ENCODE data around the gene IL32. TPM values are rescaled to one million over a fixed set of nuclear protein-coding genes. Genes with fewer than 3 reads are reported as not detected.

IL32 gene
- total and polyA plus RNA-seq, 8 donors: 151 to 928 (median 274) TPM

DNA sequence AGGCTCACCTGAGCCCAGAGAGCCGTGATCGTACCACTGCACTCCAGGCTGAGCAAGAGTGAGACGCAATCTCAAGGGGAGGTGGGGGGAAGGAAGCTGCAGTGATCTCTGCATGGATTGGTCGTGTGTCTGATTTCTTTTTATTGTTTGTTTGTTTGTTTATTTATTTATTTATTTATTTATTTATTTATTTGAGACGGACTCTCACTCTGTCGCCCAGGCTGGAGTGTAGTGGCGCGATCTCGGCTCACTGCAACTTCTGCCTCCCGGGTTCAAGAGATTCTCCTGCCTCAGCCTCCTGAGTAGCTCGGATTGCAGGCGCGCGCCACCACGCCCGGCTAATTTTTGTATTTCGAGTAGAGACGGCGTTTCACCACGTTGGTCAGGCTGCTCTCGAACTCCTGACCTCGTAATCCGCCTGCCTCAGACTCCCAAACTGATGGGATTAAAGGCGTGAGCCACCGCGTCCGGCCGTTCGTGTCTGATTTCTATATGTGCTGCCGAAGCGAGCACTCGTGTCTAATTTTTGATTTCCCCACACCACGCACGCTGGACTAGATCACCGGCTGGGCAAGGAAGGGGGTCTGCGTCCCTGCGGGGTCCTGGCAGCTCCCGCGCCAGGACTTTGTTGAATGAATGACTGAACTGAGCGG is 45.7 kb upstream of the IL32 start:
- WGBS, 2 donors: 24 to 32% methylated on average over 37 to 40 of the region's 40 CpGs
- Histone ChIP-seq H3K27me3 (no peaks in the 10 kb centered on the region), H3K4me3 (peak overlapping the region in 3 of 4 donors; percentile 64 to 93 (median 87)), H3K4me1 (peaks cover 15 to 32% (median 25%) of the 10 kb centered on the region in 3 donors), H3K9me3 (no peaks in the 10 kb centered on the region), H3K27ac (peak overlapping the region; percentile 97 to 100 (median 98)), H3K36me3 (peaks cover 0 to 3% (median 0%) of the 10 kb centered on the region in 3 donors)
- TF ChIP-seq, protein P1, sequence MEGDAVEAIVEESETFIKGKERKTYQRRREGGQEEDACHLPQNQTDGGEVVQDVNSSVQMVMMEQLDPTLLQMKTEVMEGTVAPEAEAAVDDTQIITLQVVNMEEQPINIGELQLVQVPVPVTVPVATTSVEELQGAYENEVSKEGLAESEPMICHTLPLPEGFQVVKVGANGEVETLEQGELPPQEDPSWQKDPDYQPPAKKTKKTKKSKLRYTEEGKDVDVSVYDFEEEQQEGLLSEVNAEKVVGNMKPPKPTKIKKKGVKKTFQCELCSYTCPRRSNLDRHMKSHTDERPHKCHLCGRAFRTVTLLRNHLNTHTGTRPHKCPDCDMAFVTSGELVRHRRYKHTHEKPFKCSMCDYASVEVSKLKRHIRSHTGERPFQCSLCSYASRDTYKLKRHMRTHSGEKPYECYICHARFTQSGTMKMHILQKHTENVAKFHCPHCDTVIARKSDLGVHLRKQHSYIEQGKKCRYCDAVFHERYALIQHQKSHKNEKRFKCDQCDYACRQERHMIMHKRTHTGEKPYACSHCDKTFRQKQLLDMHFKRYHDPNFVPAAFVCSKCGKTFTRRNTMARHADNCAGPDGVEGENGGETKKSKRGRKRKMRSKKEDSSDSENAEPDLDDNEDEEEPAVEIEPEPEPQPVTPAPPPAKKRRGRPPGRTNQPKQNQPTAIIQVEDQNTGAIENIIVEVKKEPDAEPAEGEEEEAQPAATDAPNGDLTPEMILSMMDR (IDR thresholded peaks at IDR 0.05): no peak
- FAIRE-seq: no peak
- DNase-seq: no peak
- ATAC-seq: no peak
- intact Hi-C loops (cut with DNase I): no loop called here

DNA sequence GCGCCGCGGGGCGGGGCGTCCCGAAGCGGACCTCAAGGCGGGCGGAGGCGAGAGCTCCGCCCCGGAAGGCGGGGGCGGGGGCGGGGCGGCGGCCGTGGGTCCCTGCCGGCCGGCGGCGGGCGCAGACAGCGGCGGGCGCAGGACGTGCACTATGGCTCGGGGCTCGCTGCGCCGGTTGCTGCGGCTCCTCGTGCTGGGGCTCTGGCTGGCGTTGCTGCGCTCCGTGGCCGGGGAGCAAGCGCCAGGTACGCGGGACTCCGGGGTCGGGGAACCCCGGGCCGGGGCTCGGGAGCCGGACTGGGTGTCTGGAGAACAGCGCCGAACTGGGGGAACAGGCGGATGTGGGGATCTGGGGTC is 45.2 kb upstream of the IL32 start, which contains the start of gene TNFRSF12A:
TSS of gene TNFRSF12A (plus strand) at position 122 of the 357 bp plus-strand sequence. CDS start at position 152, 30 bp downstream.
- peak; percentile 73 to 92 (median 88) for DNase-seq
- H3K4me1 ChIP-seq: peaks cover 15 to 32% (median 25%) of the 10 kb centered on the region in 3 donors
- H3K9me3 ChIP-seq: no peaks in the 10 kb centered on the region
- ATAC-seq: peak; percentile 35 to 59 (median 39)
- intact Hi-C loops (cut with DNase I): no loop called here
- H3K36me3 ChIP-seq: peaks cover 0 to 3% (median 0%) of the 10 kb centered on the region in 3 donors
- no peak for FAIRE-seq
- 1% methylated on average over 41 to 49 of the region's 49 CpGs for WGBS, 2 donors
- peak within 1 kb of the TSS; percentile 97 to 100 (median 98) for H3K27ac ChIP-seq
- TF ChIP-seq, protein P1 (IDR thresholded peaks at IDR 0.05): no peak
- H3K4me3 ChIP-seq: peak within 1 kb of the TSS; percentile 63 to 93 (median 76)
- H3K27me3 ChIP-seq: no peaks in the 10 kb centered on the region

DNA sequence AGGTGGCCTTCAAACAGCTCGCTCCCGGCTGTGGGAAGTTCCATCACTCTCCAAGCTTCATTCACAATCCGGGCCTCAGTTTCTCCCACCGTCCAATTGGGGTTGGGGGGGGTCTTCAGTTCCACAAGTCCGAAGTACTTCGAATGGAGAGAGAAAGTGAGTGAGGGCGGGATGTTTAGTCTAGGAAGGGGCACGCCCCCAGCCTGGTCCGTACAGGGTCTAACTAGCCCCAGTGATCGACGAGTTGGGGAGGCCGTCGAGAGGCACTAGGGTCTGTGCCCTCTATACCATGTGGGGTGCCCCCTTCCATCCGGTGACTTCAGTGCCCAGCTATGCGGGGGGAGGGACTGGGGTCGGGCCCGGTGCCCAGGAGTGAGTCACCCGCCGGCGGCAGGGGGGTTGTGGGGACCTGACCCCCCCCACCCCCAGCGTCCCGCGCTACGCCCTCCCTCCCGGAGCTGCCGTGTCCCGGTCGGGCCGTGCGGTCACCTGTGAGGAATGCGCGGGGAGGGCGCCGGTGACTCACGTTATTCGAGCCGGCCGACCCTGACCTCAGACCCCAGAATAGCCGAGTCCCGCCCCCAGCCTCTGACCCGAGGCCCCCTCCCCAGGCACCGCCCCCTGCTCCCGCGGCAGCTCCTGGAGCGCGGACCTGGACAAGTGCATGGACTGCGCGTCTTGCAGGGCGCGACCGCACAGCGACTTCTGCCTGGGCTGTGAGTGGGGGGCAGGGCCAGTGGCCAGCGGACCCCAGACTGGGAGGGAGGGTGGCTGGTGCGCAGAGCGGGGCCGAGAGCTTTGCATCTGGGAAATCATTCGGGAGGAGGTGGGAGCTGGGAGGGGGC is 44.6 kb upstream of the IL32 start:
- ATAC-seq (peak; percentile 53 to 62 (median 61)), FAIRE-seq (no peak), DNase-seq (peak; percentile 90 to 99 (median 96))
- Histone ChIP-seq H3K9me3 (no peaks in the 10 kb centered on the region), H3K36me3 (peaks cover 0 to 3% (median 0%) of the 10 kb centered on the region in 3 donors), H3K4me3 (peak overlapping the region; percentile 63 to 93 (median 76)), H3K27ac (peak overlapping the region; percentile 97 to 100 (median 98)), H3K27me3 (no peaks in the 10 kb centered on the region), H3K4me1 (peaks cover 15 to 32% (median 25%) of the 10 kb centered on the region in 3 donors)
- TF ChIP-seq, protein P1 (IDR thresholded peaks at IDR 0.05): no peak
- 1% methylated on average over 56 to 57 of the region's 57 CpGs for WGBS, 2 donors
- intact Hi-C loops (cut with DNase I): no loop called here

DNA sequence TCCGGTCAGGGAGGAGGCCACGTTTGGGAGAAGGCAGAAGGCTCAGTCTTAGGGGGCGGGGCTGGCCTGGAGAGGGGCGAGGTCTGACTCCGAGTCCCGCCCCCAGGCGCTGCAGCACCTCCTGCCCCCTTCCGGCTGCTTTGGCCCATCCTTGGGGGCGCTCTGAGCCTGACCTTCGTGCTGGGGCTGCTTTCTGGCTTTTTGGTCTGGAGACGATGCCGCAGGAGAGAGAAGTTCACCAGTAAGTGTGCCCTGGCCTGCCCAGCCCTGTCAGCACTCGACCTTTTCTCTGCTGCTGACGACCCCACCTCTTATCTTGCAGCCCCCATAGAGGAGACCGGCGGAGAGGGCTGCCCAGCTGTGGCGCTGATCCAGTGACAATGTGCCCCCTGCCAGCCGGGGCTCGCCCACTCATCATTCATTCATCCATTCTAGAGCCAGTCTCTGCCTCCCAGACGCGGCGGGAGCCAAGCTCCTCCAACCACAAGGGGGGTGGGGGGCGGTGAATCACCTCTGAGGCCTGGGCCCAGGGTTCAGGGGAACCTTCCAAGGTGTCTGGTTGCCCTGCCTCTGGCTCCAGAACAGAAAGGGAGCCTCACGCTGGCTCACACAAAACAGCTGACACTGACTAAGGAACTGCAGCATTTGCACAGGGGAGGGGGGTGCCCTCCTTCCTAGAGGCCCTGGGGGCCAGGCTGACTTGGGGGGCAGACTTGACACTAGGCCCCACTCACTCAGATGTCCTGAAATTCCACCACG is 43.8 kb upstream of the IL32 start:
- H3K36me3 ChIP-seq: peaks cover 0 to 4% (median 3%) of the 10 kb centered on the region in 3 donors

More for the DNA sequence above, 43.8 kb upstream of the IL32 start:
- DNase-seq (peak; percentile 83 to 92 (median 84)), FAIRE-seq (no peak), ATAC-seq (peak; percentile 30 to 59 (median 44))
- TF ChIP-seq, protein P1 (IDR thresholded peaks at IDR 0.05): peak in 3 of 4 donors; percentile 1 to 19 (median 15)
- peaks cover 15 to 32% (median 25%) of the 10 kb centered on the region in 3 donors for H3K4me1 ChIP-seq
- no peaks in the 10 kb centered on the region for H3K9me3 ChIP-seq
- WGBS, 2 donors: 12 to 17% methylated on average over 20 to 25 of the region's 25 CpGs
- H3K27ac ChIP-seq: peak overlapping the region; percentile 97 to 100 (median 98)
- peak overlapping the region; percentile 63 to 93 (median 76) for H3K4me3 ChIP-seq
- intact Hi-C loops (cut with DNase I): no loop called here
- no peaks in the 10 kb centered on the region for H3K27me3 ChIP-seq
